IPS DF 4.7 (cell line): Measurements from ENCODE around the gene NFX1.
"Not testable (repeated sequence)": the region's sequence is repeated elsewhere in the genome, so short reads cannot be mapped to it uniquely, and the experiment has no call there.

Experiments used
- DNase-seq: peaks from one replicate; pipeline ENCODE4 v3.0.0-alpha.2; 2013; ENCODE audit warnings: low spot score; ENCODE audit errors: extremely low read depth

The NFX1 gene

GRCh38 chr9:33307067-33307466 lies 16.8 kb downstream of the NFX1 start:
- DNase-seq: no peak

DNA sequence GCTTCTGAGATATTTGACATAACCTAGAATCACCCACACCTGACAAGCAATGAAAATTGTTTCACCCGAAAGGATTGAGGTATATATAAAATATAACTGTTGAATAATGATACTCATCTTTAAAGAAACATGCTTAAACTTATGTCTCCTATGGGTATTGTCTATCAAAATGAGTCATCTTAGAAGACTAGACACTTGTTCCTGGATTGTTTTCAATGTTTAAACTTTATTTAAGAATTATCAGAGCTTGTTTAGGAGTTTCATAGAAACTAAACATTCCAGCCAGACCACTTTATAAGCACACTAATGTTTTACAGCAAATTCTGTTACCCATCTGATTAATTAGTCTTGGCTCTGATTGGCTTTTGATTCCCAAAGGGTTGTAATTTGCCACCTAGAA lies 19.6 kb downstream of the NFX1 start:
- no peak for DNase-seq

DNA sequence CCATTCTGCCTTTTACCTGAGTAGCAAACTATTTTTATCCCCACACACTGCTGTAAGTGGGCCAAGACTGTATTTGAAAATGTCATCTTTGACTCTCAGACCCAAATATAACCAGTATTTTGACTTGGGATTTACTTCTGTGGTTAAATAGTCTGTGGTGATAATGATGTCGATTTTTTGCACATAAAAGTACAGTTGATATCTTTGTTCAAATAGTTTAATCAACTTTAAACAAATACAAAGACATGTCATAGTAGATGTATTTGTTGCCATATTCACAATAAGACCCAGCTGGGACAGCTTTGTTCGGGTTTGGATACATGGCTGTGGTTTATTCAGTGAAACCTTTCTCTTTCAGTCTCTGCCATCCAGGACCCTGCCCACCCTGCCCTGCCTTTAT lies 20.4 kb downstream of the NFX1 start:
- no peak for DNase-seq

DNA sequence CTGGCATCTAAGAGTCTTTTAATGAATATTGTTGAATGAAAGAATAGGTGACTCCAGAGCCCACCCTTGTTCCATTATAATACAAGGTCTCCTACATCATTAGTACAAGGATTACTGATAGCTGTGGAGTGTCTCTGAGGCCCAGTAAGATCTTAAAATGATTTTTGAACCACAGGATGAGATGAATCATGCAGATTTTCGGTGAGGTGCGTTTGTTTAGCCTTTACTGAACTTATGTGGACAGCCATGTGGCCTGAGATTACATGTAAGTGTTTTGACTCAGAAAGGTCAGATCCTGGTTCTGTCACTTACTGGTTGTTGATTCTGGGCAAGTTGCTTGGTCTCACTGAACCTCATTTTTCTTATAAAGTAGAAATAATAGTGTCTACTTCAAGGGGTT lies 21.6 kb downstream of the NFX1 start:
- no peak for DNase-seq

- no peak for DNase-seq
These were observed 25.1 kb downstream of the NFX1 start for GRCh38 chr9:33315371-33315770.

DNA sequence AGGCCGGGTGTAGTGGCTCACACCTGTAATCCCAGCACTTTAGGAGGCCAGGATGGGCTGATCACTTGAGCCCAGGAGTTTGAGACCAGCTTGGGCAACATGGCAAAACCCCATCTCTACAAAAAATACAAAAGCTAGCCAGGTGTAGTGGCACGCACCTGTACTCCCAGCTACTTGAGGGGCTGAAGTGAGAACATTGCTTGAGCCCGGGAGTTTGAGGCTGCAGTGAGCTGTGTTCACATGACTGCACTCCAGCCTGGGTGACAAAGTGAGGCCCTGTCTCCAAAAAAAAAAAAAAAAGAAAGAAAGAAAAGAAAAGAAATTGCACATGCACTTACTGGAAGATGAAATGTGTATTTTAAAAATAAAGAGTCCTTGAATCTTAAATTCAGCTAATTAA lies 26.8 kb downstream of the NFX1 start:
- DNase-seq: not testable (repeated sequence)

- no peak for DNase-seq
These were observed 27.9 kb downstream of the NFX1 start for GRCh38 chr9:33318225-33318624.

DNA sequence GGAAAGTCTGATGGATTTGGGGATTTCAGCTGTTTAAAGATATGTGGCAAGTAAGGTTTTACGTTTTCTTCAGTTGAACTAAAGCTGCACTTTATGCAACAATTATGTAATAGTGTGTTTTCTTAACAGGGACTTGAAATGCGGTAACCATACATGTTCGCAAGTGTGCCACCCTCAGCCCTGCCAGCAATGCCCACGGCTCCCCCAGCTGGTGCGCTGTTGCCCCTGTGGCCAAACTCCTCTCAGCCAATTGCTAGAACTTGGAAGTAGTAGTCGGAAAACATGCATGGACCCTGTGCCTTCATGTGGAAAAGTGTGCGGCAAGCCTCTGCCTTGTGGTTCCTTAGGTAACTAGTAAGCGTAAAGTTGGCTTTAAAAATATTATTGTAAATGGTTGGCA lies 28.5 kb downstream of the NFX1 start:
- DNase-seq: no peak

DNA sequence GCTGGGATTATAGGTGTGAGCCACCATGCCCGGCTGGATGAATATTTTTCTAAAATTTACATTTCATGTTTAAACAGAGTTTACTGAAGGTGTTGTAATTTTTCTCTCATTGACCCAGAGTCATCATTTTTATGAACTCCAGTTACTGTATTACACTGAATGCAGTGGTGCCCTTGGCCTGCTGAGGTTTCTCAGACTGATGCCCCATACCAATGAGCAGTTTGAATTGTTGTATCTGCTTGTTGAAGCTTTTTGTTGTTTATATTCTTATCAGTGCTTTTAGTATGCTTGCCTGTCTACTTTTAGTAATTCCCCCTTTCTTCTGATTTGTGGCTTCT lies 29.9 kb downstream of the NFX1 start:
- DNase-seq: no peak

DNA sequence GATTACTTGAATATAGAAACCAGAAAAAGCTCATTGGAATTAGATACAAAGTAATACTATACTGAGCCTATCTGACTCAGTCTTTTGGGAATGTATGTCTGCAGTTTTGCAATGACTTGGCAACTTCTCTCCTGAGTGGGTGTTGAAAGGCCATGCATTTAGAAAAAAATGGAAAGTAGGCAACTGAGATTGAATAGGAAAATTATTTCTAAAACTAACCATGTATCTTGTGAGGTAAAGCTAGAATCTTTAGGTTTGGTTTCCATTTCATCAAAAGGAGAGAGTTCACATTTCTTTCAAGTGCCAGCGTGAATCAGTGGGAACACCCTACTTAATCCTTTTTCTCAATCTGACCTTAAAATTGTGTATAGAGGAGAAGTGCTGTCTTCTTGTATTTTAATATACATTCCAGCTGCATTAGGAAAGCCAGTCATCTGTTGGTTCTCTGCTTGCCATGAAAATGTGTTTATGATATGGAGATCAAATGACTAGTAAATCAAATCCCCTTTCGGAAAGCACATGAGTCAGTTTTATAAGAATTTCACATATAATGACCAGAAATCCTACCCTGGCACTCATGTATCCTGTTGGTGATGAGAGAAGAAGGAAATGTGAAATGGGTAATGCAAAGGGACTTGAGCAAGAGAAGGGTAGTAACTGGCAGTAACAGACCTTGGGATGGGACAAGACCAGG lies 30.4 kb downstream of the NFX1 start:
- DNase-seq: no peak

- no peak for DNase-seq
These were observed 38.8 kb downstream of the NFX1 start for GRCh38 chr9:33329117-33329563.

- no peak for DNase-seq
These were observed 39.7 kb downstream of the NFX1 start for GRCh38 chr9:33329979-33330378.

- DNase-seq: no peak
These were observed 41.1 kb downstream of the NFX1 start for GRCh38 chr9:33331377-33331891.

DNA sequence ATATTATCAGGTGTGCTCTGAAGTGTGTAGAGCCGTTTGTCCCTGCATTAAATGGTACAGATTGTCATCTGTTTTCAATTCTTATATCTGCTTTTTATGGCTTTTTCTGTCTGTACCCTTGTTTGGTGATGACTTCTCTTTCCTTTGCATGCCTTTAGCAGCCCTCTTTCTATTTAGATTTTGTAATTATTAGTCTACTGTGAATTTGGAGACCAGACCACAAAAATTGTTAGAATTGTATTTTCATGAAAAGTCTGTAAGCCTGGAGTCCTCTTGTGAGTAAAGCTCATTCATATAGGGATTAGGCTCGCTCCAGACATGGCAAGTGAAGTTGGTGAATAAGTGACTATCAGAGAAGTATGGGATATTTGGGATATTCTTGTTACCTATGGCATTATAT lies 41.7 kb downstream of the NFX1 start:
- DNase-seq: no peak

DNA sequence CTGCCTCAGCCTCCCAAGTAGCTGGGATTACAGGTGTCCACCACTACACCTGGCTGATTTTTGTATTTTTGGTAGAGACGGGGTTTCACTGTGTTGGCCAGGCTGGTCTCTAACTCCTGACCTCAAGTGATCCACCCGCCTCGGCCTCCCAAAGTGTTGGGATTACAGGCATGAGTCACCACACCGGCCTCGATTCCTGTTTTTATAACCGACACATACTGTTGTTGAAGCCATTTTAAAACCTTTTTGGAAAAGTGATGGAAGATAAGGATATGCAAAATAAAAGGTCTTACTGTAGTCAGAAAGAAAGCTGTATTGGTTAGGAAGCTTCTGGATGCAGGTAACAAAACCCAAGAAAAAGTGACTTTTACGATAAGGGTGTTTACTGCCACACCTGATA lies 42.6 kb downstream of the NFX1 start:
- not testable (repeated sequence) for DNase-seq

GRCh38 chr9:33340186-33340585 lies 49.9 kb downstream of the NFX1 start:
- DNase-seq: no peak

DNA sequence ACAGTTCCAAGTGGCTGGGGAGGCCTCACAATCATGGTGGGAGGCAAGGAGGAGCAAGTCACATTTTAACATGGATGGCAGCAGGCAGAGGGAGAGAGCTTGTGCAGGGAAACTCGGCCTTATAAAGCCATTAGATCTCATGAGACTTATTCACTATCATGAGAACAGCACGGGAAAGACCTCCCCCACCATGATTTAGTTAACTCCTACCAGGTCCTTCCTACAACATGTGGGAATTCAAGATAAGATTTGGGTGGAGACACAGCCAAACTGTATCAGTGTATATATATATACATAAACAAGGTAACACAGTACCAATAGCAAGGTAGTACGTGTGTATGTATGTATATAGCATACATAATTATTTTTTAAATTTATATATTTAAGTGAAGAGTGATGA lies 50.9 kb downstream of the NFX1 start:
- DNase-seq: no peak

GRCh38 chr9:33344145-33344544 lies 53.8 kb downstream of the NFX1 start:
- DNase-seq: no peak

DNA sequence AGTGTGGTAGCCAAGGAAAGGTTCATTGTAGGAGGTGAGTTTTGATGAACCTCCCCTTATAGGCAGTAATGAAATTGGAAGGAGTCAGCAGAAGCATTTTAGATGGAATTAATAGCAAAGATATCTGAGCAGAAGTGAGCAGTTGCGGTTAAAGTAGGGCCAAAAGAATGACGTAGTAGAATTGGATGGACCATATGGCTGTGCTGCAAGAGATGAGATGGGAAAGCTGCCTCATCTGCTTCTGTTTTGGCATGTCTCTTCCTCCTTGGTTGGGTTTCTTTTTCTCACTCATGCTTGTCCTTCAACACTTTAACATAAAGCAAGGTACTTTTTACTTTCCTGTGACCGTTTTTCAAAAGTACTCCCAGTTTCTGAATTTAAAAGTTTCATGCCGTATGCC lies 56.2 kb downstream of the NFX1 start:
- DNase-seq: no peak

DNA sequence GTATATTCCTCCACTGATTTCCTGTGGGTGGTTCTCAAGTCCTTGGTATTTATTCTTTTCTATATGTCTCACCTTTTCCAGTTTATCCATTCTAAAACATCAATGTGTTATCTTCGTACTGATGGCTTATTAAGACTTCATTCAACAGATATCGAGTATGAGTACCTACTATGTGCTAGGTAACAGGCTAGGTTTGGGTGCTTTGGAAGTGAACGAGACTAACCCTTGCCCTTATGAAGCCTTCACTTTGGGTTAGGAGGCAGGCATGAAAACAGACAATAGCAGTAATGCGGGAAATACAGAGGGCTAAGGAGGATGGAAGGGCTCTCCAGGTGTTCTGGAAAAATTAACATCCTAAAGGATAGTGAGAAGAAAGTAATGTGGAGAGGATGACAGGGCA lies 58.7 kb downstream of the NFX1 start:
- DNase-seq: no peak

DNA sequence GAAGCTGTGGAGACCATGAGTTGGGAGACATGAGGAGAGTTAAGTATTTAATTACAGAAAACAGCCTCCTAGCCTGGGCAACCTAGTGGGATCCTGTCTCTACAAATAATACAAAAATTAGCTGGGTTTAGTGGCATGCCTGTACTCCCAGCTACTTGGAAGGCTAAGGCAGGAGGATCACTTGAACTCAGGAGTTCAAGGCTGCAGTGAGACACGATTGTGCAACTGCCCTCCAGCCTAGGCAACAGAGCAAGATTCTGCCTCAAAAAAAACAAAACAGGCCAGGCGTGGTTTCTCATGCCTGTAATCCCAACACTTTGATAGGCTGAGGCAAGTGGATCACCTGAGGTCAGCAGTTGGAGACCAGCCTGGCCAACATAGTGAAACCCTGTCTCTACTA lies 59.4 kb downstream of the NFX1 start:
- no peak for DNase-seq

DNA sequence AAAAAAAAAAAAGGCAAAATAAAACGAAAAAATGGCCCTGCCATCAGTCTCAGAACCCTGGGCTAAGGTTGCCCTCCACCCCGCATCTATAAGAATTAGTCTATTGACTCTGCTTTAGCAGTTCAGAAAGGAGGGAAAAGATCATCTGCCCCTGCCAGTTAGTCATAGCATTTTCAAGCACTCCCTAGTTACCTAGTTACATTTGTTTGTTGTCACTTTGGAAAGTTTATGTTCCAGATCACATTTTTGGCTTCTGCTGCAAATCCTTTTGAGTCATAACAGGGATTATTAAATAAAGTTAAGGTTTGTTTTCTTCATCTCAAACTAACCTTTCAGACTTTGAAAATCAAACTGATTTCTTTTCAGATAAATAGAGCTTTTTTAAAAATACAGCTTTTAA lies 60.0 kb downstream of the NFX1 start:
- DNase-seq: no peak

GRCh38 chr9:33351547-33351946 lies 61.2 kb downstream of the NFX1 start:
- no peak for DNase-seq
